ENCODE measurements around the gene MMD.
"Not testable (repeated sequence)": the region's sequence is repeated elsewhere in the genome, so short reads cannot be mapped to it uniquely, and the experiment has no call there.

The MMD gene

DNA sequence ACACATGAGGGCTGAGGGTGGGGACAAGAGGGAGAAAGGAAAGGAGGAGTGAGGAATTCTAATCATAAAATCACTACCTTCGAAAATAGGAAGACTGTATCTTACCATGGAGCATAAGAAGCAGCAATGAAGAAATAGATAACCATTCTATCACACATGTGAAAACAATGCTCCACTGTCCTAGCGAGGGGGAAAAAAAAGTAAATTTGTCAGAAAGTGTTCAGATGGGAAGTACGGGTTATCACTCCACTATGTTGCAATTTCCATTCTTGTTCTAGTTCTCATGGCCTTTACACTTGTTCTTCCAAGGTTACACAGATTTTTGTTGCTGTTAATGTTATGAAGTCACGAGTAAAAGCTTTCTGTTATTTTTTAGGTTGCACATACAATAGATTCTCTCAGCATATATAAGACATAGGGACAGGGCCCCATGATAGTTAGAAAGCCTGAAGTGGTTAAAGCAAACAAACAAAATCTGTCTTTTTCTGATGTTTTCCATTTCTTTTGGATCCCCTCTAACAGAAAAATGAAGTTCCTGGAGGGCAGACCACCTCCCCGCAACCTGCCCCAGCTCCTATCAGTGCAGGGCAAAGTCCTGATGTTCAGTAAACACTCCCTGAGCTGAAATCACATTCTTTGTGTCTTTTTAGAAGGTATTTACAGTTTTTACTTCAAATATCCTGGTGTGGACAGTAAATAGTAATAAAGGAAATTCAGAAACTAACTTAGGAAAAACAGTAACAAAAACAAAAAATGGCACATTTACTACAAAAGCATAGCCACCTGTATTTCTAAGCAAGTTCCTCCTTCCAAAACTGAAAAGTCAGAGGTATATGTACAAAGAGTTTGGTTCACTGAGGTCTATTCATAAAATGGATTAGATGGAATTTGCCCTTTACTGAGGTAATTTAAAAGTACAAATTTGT lies 13.7 kb downstream of the MMD start:
- peaks cover 88% of the 10 kb centered on the region for H3K36me3 ChIP-seq (ENCODE audit: control insufficient read depth, insufficient read depth, low read length)
- H3K9me3 ChIP-seq (ENCODE audit: control insufficient read depth, low read length), result no peaks in the 10 kb centered on the region
- H3K27ac ChIP-seq (ENCODE audit: low read depth, low read length, severe bottlenecking), result no peak overlapping the region
- no peak overlapping the region for H3K4me3 ChIP-seq (ENCODE audit: extremely low read depth, insufficient read depth, low read length, poor library complexity, severe bottlenecking)
- 100% methylated on average over 2 of the region's 5 CpGs; no CpG with 5 or more reads in 1 of the 2 experiments for WGBS, 2 experiments (ENCODE audit: insufficient coverage in 2 of 2)
- H3K4me1 ChIP-seq (ENCODE audit: control insufficient read depth, insufficient read depth, low read length, poor library complexity, severe bottlenecking), result no peaks in the 10 kb centered on the region

DNA sequence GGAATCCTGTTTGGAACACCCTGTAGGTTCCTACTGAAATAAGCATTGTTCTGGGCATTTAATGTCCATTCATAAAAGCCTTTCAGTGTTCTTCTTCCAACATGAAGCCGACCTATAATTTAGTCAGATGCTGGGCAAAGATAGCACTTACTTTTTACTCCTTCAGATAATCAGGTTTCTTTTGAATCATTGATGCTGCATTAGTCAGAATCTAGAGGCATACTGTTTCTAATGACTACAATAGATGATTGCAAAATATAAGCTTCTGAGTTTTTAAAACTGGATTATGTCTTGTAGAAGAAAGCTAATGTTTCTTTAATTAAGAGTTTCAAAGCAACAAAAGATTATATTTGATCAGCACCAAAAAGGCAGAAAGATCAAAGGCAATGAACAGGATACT lies 16.0 kb downstream of the MMD start:
- Histone ChIP-seq H3K4me3 (ENCODE audit: extremely low read depth, insufficient read depth, low read length, poor library complexity, severe bottlenecking) (no peak overlapping the region), H3K27ac (ENCODE audit: low read depth, low read length, severe bottlenecking) (no peak overlapping the region), H3K36me3 (ENCODE audit: control insufficient read depth, insufficient read depth, low read length) (peaks cover 84% of the 10 kb centered on the region), H3K4me1 (ENCODE audit: control insufficient read depth, insufficient read depth, low read length, poor library complexity, severe bottlenecking) (no peaks in the 10 kb centered on the region), H3K9me3 (ENCODE audit: control insufficient read depth, low read length) (no peaks in the 10 kb centered on the region)
- 67% methylated on average over 1 of the region's 1 CpG; no CpG with 5 or more reads in 1 of the 2 experiments for WGBS, 2 experiments (ENCODE audit: insufficient coverage in 2 of 2)

DNA sequence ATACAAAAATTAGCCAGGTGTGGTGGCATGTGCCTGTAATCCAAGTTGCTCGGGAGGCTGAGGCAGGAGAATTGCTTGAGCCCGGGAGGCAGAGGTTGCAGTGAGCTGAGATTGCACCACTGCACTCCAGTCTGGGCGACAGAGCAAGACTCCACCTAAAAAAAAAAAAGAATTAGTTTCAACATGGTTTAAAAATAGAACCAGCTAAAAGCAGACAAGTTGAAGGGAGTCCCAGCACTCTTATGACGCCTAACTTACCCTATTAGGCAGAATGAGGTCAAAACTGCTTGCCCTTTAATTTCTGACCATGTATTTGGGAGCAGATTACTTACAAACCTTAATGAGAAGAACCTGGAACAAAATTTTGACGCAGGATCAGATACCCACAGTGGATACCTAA lies 17.4 kb downstream of the MMD start:
- not testable (repeated sequence) for H3K27ac ChIP-seq (ENCODE audit: low read depth, low read length, severe bottlenecking); H3K4me3 ChIP-seq (ENCODE audit: extremely low read depth, insufficient read depth, low read length, poor library complexity, severe bottlenecking); H3K9me3 ChIP-seq (ENCODE audit: control insufficient read depth, low read length); H3K4me1 ChIP-seq (ENCODE audit: control insufficient read depth, insufficient read depth, low read length, poor library complexity, severe bottlenecking)
- whole genome bisulfite sequencing, 2 experiments (ENCODE audit: insufficient coverage in 2 of 2), result 100% methylated on average over 1 of the region's 5 CpGs
- peaks cover 84% of the 10 kb centered on the region for H3K36me3 ChIP-seq (ENCODE audit: control insufficient read depth, insufficient read depth, low read length)

- 100% methylated on average over 1 of the region's 4 CpGs for WGBS, 2 experiments (ENCODE audit: insufficient coverage in 2 of 2)
- H3K36me3 ChIP-seq (ENCODE audit: control insufficient read depth, insufficient read depth, low read length), result peaks cover 77% of the 10 kb centered on the region
- H3K4me3 ChIP-seq (ENCODE audit: extremely low read depth, insufficient read depth, low read length, poor library complexity, severe bottlenecking), result no peak overlapping the region
- H3K4me1 ChIP-seq (ENCODE audit: control insufficient read depth, insufficient read depth, low read length, poor library complexity, severe bottlenecking), result no peaks in the 10 kb centered on the region
- no peaks in the 10 kb centered on the region for H3K9me3 ChIP-seq (ENCODE audit: control insufficient read depth, low read length)
- H3K27ac ChIP-seq (ENCODE audit: low read depth, low read length, severe bottlenecking), result no peak overlapping the region
Observed at GRCh38 chr17:55402374-55402773, 19.3 kb downstream of the MMD start.

- Histone ChIP-seq H3K9me3 (ENCODE audit: control insufficient read depth, low read length) (no peaks in the 10 kb centered on the region), H3K36me3 (ENCODE audit: control insufficient read depth, insufficient read depth, low read length) (peaks cover 82% of the 10 kb centered on the region), H3K4me3 (ENCODE audit: extremely low read depth, insufficient read depth, low read length, poor library complexity, severe bottlenecking) (no peak overlapping the region), H3K27ac (ENCODE audit: low read depth, low read length, severe bottlenecking) (no peak overlapping the region), H3K4me1 (ENCODE audit: control insufficient read depth, insufficient read depth, low read length, poor library complexity, severe bottlenecking) (no peaks in the 10 kb centered on the region)
- 95 to 98% methylated on average over 4 to 5 of the region's 5 CpGs for WGBS, 2 experiments (ENCODE audit: insufficient coverage in 2 of 2)
Observed at GRCh38 chr17:55398689-55399088, 22.9 kb downstream of the MMD start.

DNA sequence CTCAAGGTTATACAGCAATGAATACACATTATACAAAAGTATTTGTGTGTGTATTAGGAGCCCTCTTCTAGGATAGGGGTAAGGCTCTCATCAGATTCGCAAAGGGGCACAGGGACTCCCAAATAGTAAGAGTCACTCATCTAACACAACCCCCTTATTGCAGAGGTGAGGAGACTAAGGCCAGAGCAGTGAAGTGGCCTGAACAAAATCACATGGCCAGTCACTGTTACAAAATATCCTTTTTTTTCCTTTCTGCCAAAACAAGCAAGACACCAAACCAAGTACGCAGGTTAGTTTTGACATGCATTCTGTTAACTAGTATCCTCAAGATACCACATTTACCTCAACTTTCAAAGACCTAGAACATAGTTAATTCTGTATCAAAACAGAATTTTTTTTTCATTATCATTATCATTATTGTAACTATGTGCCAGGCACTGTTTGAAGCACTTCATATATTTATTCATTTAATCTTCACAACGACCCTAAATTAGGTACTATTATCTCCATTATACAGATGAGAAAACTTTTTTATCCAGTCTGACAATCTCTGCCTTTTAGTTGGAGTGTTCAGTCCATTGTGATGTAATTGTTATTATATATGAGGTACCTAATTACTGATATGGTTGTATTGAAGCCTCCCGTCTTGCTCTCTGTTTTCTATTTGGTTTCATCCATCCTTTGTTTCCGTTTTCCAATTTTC lies 25.7 kb downstream of the MMD start:
- no peaks in the 10 kb centered on the region for H3K9me3 ChIP-seq (ENCODE audit: control insufficient read depth, low read length)
- H3K4me3 ChIP-seq (ENCODE audit: extremely low read depth, insufficient read depth, low read length, poor library complexity, severe bottlenecking), result no peak overlapping the region
- H3K4me1 ChIP-seq (ENCODE audit: control insufficient read depth, insufficient read depth, low read length, poor library complexity, severe bottlenecking), result no peaks in the 10 kb centered on the region
- 92 to 100% methylated on average over 1 to 2 of the region's 5 CpGs for WGBS, 2 experiments (ENCODE audit: insufficient coverage in 2 of 2)
- peaks cover 69% of the 10 kb centered on the region for H3K36me3 ChIP-seq (ENCODE audit: control insufficient read depth, insufficient read depth, low read length)
- no peak overlapping the region for H3K27ac ChIP-seq (ENCODE audit: low read depth, low read length, severe bottlenecking)

- Histone ChIP-seq H3K27ac (ENCODE audit: low read depth, low read length, severe bottlenecking) (no peak overlapping the region), H3K4me1 (ENCODE audit: control insufficient read depth, insufficient read depth, low read length, poor library complexity, severe bottlenecking) (no peaks in the 10 kb centered on the region), H3K4me3 (ENCODE audit: extremely low read depth, insufficient read depth, low read length, poor library complexity, severe bottlenecking) (no peak overlapping the region), H3K36me3 (ENCODE audit: control insufficient read depth, insufficient read depth, low read length) (peaks cover 56% of the 10 kb centered on the region), H3K9me3 (ENCODE audit: control insufficient read depth, low read length) (no peaks in the 10 kb centered on the region)
- 80 to 95% methylated on average over 2 to 5 of the region's 6 CpGs for WGBS, 2 experiments (ENCODE audit: insufficient coverage in 2 of 2)
Observed at GRCh38 chr17:55394357-55395021, 27.1 kb downstream of the MMD start.

DNA sequence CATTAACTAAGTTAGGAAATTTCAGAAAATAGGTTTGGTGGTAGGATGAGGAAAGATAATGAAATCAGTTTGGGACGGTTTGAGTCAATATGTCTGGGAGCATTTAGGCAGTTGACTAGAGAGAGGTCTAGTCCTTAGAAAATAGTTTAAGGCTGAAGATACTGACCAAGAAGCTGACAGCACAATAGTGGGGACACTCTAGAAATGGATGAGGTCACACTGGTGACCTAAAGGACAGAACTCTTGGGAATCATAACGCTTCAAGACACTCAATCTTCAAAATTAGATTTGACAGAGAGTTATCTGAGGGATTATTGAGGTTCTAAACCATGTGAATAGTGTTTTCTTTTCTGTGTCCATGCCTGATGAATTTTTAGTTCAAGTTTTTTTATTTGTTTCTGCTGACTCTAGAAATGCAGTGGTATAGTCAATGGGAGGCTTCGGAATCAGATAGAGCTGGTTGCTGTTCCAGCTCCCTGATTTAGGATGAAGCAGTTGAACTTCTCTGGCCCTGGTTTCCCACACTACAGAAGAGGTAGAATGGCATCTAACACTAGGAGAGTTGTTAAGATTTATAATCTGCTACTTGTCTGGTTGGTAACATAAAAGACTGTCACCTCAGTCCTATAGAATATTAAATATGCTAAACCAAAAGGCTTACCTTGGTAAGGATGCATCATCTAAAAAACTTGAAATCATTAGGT lies 29.7 kb downstream of the MMD start:
- 93 to 100% methylated on average over 1 to 3 of the region's 3 CpGs for WGBS, 2 experiments (ENCODE audit: insufficient coverage in 2 of 2)
- Histone ChIP-seq H3K36me3 (ENCODE audit: control insufficient read depth, insufficient read depth, low read length) (peaks cover 38% of the 10 kb centered on the region), H3K27ac (ENCODE audit: low read depth, low read length, severe bottlenecking) (no peak overlapping the region), H3K4me1 (ENCODE audit: control insufficient read depth, insufficient read depth, low read length, poor library complexity, severe bottlenecking) (no peaks in the 10 kb centered on the region), H3K9me3 (ENCODE audit: control insufficient read depth, low read length) (no peaks in the 10 kb centered on the region), H3K4me3 (ENCODE audit: extremely low read depth, insufficient read depth, low read length, poor library complexity, severe bottlenecking) (no peak overlapping the region)

DNA sequence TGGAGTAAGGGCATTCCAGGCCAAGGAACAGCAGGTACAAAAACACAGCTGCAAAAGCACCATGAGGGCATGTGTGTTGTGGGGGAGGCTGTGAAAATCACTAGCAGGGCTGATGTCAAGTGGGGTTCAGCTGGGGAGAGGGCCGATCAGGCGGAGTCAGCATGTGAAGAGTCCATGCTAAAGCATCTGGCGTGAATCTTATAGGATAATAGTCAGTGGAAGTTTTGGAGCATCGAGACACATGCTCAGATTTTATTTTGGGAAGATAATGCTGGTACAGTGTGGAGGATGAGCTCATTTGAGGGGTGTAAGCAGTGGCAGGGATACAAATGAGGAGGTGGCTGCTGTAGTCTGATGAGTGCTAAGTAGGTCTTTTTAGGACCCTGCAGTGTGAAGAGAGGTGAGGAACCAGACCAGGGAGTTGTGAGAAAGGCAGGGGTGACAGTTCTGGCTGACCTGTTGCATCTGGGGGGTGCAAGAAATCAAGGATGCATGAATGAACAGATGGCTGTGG lies 30.3 kb downstream of the MMD start:
- H3K4me3 ChIP-seq (ENCODE audit: extremely low read depth, insufficient read depth, low read length, poor library complexity, severe bottlenecking), result no peak overlapping the region
- 96 to 100% methylated on average over 4 of the region's 4 CpGs for WGBS, 2 experiments (ENCODE audit: insufficient coverage in 2 of 2)
- H3K36me3 ChIP-seq (ENCODE audit: control insufficient read depth, insufficient read depth, low read length), result peaks cover 32% of the 10 kb centered on the region
- H3K4me1 ChIP-seq (ENCODE audit: control insufficient read depth, insufficient read depth, low read length, poor library complexity, severe bottlenecking), result no peaks in the 10 kb centered on the region
- H3K9me3 ChIP-seq (ENCODE audit: control insufficient read depth, low read length), result no peaks in the 10 kb centered on the region
- H3K27ac ChIP-seq (ENCODE audit: low read depth, low read length, severe bottlenecking), result no peak overlapping the region

DNA sequence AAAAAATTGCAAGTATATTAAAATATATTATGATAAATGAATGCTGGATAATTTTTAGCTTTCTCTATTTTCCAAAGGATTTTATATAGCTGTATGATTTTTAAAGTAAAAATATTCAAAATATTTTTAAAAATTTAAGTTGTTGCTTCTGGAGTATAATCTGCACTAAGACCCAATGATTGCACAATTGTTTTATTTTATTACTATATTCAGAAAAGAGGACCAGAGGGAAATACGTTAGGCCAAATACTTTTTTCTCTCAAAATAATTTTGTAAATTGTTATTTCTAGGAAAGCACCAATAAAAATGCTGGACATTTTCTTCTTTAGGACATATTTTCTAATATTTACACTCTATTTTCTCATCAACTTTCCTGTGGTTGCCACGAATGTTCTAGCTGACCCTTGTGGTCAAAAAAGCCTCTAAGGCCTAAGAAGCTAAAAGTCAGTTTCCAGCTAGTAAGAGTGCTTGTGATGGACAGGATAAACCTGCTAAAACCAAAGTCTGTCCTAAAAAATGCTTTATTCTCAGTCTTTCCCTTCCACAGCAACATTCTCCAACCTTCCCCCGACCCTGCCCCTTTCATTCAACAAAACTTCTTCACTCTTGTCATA lies 31.2 kb downstream of the MMD start:
- Histone ChIP-seq H3K4me1 (ENCODE audit: control insufficient read depth, insufficient read depth, low read length, poor library complexity, severe bottlenecking) (no peaks in the 10 kb centered on the region), H3K27ac (ENCODE audit: low read depth, low read length, severe bottlenecking) (no peak overlapping the region), H3K9me3 (ENCODE audit: control insufficient read depth, low read length) (no peaks in the 10 kb centered on the region), H3K4me3 (ENCODE audit: extremely low read depth, insufficient read depth, low read length, poor library complexity, severe bottlenecking) (no peak overlapping the region), H3K36me3 (ENCODE audit: control insufficient read depth, insufficient read depth, low read length) (peaks cover 29% of the 10 kb centered on the region)
- WGBS, 2 experiments (ENCODE audit: insufficient coverage in 2 of 2), result no CpG with 5 or more reads among the region's 3 CpGs
